ENCODE results near the gene OPCML.

DNA sequence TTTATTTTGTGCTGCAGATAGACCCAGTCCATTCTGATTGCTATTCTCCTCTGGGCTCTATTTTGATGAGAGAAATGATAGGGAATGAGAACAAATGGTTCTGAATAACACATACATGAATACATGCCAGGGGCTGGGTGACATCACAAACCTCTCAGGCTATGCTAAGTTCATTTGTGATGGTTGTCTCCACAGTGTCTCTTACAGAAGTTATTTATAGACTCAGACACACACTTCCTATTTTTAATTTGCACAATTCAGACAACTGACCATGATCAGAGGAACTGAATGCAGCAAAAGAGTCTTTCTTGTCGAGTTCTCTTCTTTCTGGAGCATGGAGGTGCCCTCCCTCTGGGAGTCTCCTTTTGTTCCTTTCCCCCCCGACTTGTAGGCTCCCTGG, 991.7 kb downstream of the OPCML start:
- TF ChIP-seq, protein P1, sequence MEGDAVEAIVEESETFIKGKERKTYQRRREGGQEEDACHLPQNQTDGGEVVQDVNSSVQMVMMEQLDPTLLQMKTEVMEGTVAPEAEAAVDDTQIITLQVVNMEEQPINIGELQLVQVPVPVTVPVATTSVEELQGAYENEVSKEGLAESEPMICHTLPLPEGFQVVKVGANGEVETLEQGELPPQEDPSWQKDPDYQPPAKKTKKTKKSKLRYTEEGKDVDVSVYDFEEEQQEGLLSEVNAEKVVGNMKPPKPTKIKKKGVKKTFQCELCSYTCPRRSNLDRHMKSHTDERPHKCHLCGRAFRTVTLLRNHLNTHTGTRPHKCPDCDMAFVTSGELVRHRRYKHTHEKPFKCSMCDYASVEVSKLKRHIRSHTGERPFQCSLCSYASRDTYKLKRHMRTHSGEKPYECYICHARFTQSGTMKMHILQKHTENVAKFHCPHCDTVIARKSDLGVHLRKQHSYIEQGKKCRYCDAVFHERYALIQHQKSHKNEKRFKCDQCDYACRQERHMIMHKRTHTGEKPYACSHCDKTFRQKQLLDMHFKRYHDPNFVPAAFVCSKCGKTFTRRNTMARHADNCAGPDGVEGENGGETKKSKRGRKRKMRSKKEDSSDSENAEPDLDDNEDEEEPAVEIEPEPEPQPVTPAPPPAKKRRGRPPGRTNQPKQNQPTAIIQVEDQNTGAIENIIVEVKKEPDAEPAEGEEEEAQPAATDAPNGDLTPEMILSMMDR (conservative IDR thresholded peaks at IDR 0.05; ENCODE audit: low read depth, low read length): no peak
- TF ChIP-seq EZH2 (IDR thresholded peaks at IDR 0.05; ENCODE audit: low read length, unreplicated experiment): no peak

All from PC-3 (cell line).